Heart left ventricle (tissue), 13 donors: ENCODE measurements around the gene UBE2D3.

Source experiments
- CTCF ChIP-seq, 12 donors: fragments of 200-600 bp; sonication (generic) in 4 of 12; IDR thresholded peaks; one replicate each; pipeline versions ENCODE4 v1.5.0 to v1.8.0; 2018 to 2022; ENCODE audit warnings: antibody characterized with exemption in 12 of 12, mild to moderate bottlenecking in 5 of 12
- POLR2A ChIP-seq, 2 donors: fragments of 450-650 bp; IDR thresholded peaks; one replicate each; pipeline ENCODE4 v1.6.1; 2017; ENCODE audit warnings: antibody characterized with exemption in 2 of 2, mild to moderate bottlenecking in 2 of 2, moderate library complexity in 2 of 2
- donor health status: ischemic (EF 13 %, LVEDD 7.1; RV severe dilation, severe dysfunction).
- donor health status: DM: no; HTN: yes; CAD: no.
- donor health status: DM: no; HTN: no; CAD: no.
- donor health status: ischemic (EF 25% LVEDD 6.9; RV normal size, moderate dysfunction).
- donor health status: ischemic (EF 25% LVEDD 5.7; RV mildly dilated, moderate dysfunction).
- donor health status: ischemic (EF 35%, LVEDD 5.7; RV mildly dilated, moderate dysfunction).
- donor health status: nonischemic (EF 11% LVEDD 7.7; RV severe dilation, severe dysfunction).
- donor health status: DM: yes; HTN: yes; CAD: no.
- donor health status: PGD.
- donor health status: ischemic (EF 29% LVEDD 5.4; RV normal size, mild dysfunction).
- donor health status: nonischemic (EF 23%, LVEDD 6.1; RV moderate dilation, normal function).

GRCh38 chr4:102843938-102844337, 16.6 kb upstream of the UBE2D3 start:
- TF ChIP-seq CTCF (IDR thresholded peaks at IDR 0.05), result no peak
- TF ChIP-seq POLR2A (IDR thresholded peaks at IDR 0.05), result no peak
